ENCODE measurements around the gene MKNK1. TPM values are rescaled to one million over a fixed set of nuclear protein-coding genes. Genes with fewer than 3 reads are reported as not detected.

MKNK1 gene
- total RNA-seq, 2 donors from 2014 or later = 22.1 to 25.0 TPM

DNA sequence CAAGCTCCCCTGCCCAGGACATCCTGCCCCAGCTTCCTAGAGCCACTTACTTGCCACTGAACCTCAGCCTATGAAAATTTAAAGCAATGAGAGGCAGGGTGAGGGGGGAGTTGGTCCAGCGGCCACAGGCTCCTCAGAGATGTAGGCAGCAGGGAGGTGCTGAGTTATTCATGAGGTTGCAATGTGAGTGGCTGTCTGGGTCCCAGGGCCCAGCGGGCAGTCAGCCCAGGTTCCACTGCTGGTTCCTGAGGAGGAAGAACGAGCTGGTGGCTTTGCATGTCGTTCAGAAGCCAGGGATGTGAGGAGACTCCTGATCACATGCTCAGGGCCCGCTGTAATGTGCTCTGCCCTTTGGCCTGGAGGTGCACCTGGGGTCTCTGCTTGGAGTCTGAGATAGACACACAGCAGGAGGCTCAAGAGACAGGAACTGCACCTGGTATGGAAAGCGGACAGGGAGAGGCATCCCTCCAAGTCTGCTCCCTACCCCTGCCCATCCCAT lies 52.4 kb downstream of the MKNK1 start, which contains the start of gene KNCN:
TSS of gene KNCN (minus strand) at position 51 of the 499 bp plus-strand sequence. CDS start 432 bp downstream, outside the sequence.
- Histone ChIP-seq H3K27me3 (no peaks in the 10 kb centered on the region), H3K9me3 (no peaks in the 10 kb centered on the region), H3K4me3 (no peak within 1 kb of the TSS), H3K36me3 (no peaks in the 10 kb centered on the region), H3K27ac (no peak within 1 kb of the TSS), H3K4me1 (no peaks in the 10 kb centered on the region)
- TF ChIP-seq, protein P1, sequence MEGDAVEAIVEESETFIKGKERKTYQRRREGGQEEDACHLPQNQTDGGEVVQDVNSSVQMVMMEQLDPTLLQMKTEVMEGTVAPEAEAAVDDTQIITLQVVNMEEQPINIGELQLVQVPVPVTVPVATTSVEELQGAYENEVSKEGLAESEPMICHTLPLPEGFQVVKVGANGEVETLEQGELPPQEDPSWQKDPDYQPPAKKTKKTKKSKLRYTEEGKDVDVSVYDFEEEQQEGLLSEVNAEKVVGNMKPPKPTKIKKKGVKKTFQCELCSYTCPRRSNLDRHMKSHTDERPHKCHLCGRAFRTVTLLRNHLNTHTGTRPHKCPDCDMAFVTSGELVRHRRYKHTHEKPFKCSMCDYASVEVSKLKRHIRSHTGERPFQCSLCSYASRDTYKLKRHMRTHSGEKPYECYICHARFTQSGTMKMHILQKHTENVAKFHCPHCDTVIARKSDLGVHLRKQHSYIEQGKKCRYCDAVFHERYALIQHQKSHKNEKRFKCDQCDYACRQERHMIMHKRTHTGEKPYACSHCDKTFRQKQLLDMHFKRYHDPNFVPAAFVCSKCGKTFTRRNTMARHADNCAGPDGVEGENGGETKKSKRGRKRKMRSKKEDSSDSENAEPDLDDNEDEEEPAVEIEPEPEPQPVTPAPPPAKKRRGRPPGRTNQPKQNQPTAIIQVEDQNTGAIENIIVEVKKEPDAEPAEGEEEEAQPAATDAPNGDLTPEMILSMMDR (IDR thresholded peaks at IDR 0.05) = no peak
- no peak for DNase-seq (ENCODE audit: low spot score)

DNA sequence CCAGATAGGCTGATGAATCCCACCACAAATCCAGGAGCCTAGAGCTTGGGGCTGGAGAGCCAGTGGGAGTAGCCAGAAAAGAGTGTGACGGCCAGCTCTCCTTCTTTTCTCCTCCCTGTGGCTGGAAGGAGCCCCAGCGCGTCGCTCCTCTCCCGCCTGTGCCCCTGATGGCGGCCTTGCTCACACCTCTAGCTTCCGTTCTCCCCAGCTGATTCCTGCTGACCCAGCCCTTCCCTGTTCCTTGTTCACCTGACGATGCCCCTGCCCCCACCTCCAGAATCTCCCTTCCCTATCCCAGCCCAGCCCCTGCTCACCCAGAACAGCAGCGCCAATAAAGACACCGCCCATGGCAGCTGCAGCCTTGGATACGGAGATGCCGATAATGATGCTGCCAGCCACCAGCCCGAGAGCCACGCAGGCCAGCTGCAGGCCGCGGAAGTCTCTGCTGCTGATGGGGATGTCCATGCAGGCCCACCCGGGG lies 53.3 kb downstream of the MKNK1 start:
- TF ChIP-seq, protein P1 (IDR thresholded peaks at IDR 0.05) = no peak
- Histone ChIP-seq H3K27me3 (no peaks in the 10 kb centered on the region), H3K27ac (no peak overlapping the region), H3K36me3 (no peaks in the 10 kb centered on the region), H3K4me1 (no peaks in the 10 kb centered on the region), H3K9me3 (no peaks in the 10 kb centered on the region), H3K4me3 (no peak overlapping the region)
- DNase-seq (ENCODE audit: low spot score) = no peak

DNA sequence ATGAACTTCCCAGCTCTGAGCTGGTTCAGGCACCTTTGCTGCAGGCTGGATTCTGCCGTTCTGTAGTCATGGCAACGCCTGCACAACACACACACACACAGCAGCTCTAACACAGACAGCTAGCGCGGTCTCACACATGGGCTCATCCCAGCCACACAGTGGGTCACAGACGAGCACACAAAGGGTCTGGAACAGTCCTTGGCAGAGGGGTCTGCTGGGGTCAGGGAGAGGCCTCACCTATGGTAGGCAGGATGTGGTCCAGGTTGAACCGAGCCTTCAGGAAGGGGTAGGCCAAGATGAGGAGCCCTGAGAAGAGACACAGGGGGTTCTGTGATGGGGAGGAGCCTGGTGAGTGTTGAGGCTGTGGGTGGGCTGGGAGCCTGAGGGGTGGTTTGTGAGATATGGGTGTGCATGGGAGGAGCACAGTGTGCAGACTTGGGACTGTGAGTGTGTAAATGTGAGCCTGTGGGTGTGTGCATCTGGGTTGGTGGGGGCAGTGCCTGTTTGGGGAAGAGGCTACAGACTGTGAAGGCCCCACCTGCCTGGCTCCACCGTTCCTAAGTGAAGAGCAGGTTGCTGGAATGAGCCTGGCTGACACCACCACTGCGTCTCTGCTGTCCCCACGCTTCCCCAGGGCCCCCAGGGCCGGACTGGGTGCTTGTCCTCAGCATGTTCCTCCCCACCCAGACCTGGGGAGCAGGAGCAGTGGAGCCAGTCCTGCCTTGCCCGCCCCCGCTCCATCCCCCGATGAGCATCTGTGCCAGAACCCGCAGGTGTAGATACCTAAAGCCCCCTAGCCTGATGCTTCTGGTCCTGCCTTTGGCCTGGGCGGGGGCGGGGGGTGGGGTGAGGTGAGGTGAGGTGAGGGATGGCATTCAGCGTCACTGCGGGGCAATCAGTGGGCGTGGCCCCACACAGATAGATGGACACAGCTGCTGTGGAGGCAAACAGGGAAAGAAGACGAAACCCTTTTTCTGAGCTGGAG lies 54.1 kb downstream of the MKNK1 start:
- no peak overlapping the region for H3K27ac ChIP-seq
- no peaks in the 10 kb centered on the region for H3K9me3 ChIP-seq
- no peaks in the 10 kb centered on the region for H3K4me1 ChIP-seq
- no peak for DNase-seq (ENCODE audit: low spot score)
- no peaks in the 10 kb centered on the region for H3K27me3 ChIP-seq
- TF ChIP-seq, protein P1 (IDR thresholded peaks at IDR 0.05) = no peak
- no peak overlapping the region for H3K4me3 ChIP-seq
- no peaks in the 10 kb centered on the region for H3K36me3 ChIP-seq

DNA sequence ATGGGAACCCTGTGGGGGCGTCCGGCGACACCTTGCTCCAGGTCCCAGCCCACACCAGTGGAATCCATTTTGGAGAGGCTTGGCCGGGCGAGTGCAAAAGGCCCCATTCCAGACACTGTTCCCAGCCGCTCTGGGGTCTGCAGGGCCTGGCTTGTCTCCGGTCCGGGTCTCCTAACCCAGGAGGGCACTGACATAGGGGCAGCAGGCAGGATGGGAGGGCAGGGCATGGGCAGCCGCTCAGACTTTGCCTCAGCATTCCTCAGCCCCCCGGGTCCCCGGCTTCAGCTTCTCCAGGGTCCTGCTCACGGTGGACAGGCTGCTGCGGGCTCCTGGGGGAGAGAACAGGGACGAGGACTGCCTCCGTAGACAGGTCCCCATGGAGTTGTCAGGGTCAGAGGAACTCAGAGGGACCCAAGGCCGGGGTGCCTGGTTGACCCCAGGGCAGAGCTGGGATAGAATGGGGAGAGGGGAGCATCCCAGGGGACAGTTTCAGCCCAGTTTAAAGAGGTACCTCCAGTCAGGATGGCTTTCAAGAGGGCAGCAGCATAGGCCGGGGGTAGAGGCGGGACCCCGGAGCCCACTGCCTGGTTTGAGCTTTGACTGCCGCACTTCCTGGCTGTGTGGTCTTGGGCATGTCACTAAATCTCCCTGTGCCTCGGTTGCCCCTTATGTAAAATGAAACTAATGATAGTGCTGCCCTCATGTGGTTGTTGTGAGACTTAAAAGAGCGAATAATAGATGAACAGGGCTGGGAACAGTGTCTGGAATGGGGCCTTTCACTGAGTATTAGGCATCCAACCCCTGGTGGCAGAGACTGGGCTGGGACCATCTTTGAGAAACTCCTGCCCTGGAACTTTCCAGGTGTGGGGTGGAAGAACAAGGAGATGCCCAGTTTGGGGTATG lies 56.3 kb downstream of the MKNK1 start:
- TF ChIP-seq, protein P1 (IDR thresholded peaks at IDR 0.05) = peak in 1 of 2 donors; percentile 54
- H3K9me3 ChIP-seq = no peaks in the 10 kb centered on the region
- peaks cover 0 to 6% of the 10 kb centered on the region in 2 donors for H3K27me3 ChIP-seq
- no peak for DNase-seq (ENCODE audit: low spot score)
- no peaks in the 10 kb centered on the region for H3K36me3 ChIP-seq
- no peak overlapping the region for H3K4me3 ChIP-seq
- peaks cover 0 to 11% of the 10 kb centered on the region in 2 donors for H3K4me1 ChIP-seq
- no peak overlapping the region for H3K27ac ChIP-seq

DNA sequence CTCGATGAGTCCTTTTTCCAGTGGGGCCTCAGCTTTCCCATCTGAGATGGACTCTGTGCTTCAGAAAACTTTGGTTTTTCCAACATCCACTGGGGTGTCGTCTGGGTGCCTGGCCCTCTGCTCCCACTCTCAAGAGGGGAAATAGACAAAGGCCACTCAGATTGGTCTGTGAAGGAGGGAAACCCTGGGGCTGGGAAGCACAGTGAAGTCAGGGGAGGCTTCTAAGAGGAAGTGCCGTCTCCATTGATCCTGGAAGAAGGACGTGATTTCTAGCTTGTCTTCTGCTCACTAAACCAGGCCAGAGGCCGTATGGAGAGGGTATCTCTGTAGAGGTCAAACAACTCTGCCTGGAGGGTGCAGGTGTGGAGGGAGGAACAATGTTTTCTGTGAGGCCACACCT lies 57.9 kb downstream of the MKNK1 start:
- no peaks in the 10 kb centered on the region for H3K36me3 ChIP-seq
- H3K27ac ChIP-seq = no peak overlapping the region
- no peak overlapping the region for H3K4me3 ChIP-seq
- H3K4me1 ChIP-seq = peaks cover 0 to 11% of the 10 kb centered on the region in 2 donors
- DNase-seq (ENCODE audit: low spot score) = no peak
- H3K27me3 ChIP-seq = peaks cover 0 to 6% of the 10 kb centered on the region in 2 donors
- TF ChIP-seq, protein P1 (IDR thresholded peaks at IDR 0.05) = no peak
- H3K9me3 ChIP-seq = no peaks in the 10 kb centered on the region
